IMR-90 (cell line): Measurements from ENCODE around the gene CACNA1F. TPM values are rescaled to one million over a fixed set of nuclear protein-coding genes. Genes with fewer than 3 reads are reported as not detected.

Experiments
- ATAC-seq: fragments of 200-7000 bp; cut with Tn5 transposase; 2 replicates; pipeline ENCODE4 v1.9.1; 2020; ENCODE audit warnings: low read depth, mild to moderate bottlenecking, moderate library complexity
- BruUV-seq: library from RNA; stranded (reverse); fragments of 400-500 nt; replicated peaks from 2 replicates; lab custom pipeline; 2021; lab: Mats Ljungman, UMichigan
- CTCF ChIA-PET: fragments of 300-600 bp; formaldehyde crosslinking; extraction: SDS; loops from one replicate; lab custom pipeline; 2021; ENCODE audit warnings: antibody characterized with exemption; lab: Yijun Ruan, JAX
- POLR2A ChIA-PET: fragments of 300-600 bp; sonication (Branson Sonifier 250); formaldehyde crosslinking; loops from one replicate; lab custom pipeline; 2022; ENCODE audit warnings: antibody characterized with exemption; ENCODE audit not compliant: unreplicated experiment; lab: Charles Lee
- DNase-seq: peaks from one replicate; pipeline ENCODE4 v3.0.0; 2013
- H2AFZ ChIP-seq: replicated peaks from 2 replicates; pipeline ENCODE3; 2013; ENCODE audit warnings: low read length, mild to moderate bottlenecking; ENCODE audit not compliant: poor library complexity
- H2AK5ac ChIP-seq: 2 replicates; pipeline ENCODE4 v1.6.1; 2013; ENCODE audit warnings: low read depth, low read length, inconsistent platforms
- H2AK9ac ChIP-seq: replicated peaks from 2 replicates; pipeline ENCODE3; 2013; ENCODE audit warnings: mild to moderate bottlenecking, low read depth, low read length, moderate library complexity; ENCODE audit not compliant: poor library complexity
- H2BK120ac ChIP-seq: 2 replicates; pipeline ENCODE4 v1.6.1; 2013; ENCODE audit warnings: low read depth, low read length, inconsistent platforms
- H2BK15ac ChIP-seq: 3 replicates; pipeline ENCODE4 v1.6.1; 2013; ENCODE audit warnings: low read depth, low read length, inconsistent platforms
- H2BK20ac ChIP-seq: 2 replicates; pipeline ENCODE4 v1.6.1; 2013; ENCODE audit warnings: low read depth, mild to moderate bottlenecking, inconsistent platforms, low read length, moderate library complexity
- H2BK5ac ChIP-seq: 2 replicates; pipeline ENCODE4 v1.6.1; 2013; ENCODE audit warnings: mild to moderate bottlenecking, low read depth, low read length, inconsistent platforms; ENCODE audit not compliant: poor library complexity, severe bottlenecking
- H3K14ac ChIP-seq: replicated peaks from 2 replicates; pipeline ENCODE4 v1.6.1; 2013; ENCODE audit warnings: low read depth, low read length, inconsistent platforms
- H3K18ac ChIP-seq: 2 replicates; pipeline ENCODE4 v1.6.1; 2013; ENCODE audit warnings: low read depth, low read length, control low read depth
- H3K23ac ChIP-seq: 2 replicates; pipeline ENCODE4 v1.6.1; 2013; ENCODE audit warnings: low read depth, low read length, inconsistent platforms
- H3K27ac ChIP-seq: 2 replicates; pipeline ENCODE4 v1.5.1; 2013; ENCODE audit warnings: mild to moderate bottlenecking, control low read depth, low read length; ENCODE audit not compliant: insufficient read depth
- H3K27me3 ChIP-seq: 2 replicates; pipeline ENCODE4 v1.6.1; 2013; ENCODE audit warnings: low read length; ENCODE audit not compliant: control insufficient read depth, insufficient read depth
- H3K36me3 ChIP-seq: 2 replicates; pipeline ENCODE4 v1.6.1; 2013; ENCODE audit warnings: low read length, mixed read lengths; ENCODE audit not compliant: control insufficient read depth, insufficient read depth
- H3K4ac ChIP-seq: 2 replicates; pipeline ENCODE4 v1.6.1; 2013; ENCODE audit warnings: low read depth, low read length, inconsistent platforms
- H3K4me1 ChIP-seq: 2 replicates; pipeline ENCODE4 v1.6.1; 2013; ENCODE audit warnings: low read length, mixed read lengths; ENCODE audit not compliant: control insufficient read depth, insufficient read depth
- H3K4me2 ChIP-seq: 2 replicates; pipeline ENCODE4 v1.6.1; 2013; ENCODE audit warnings: low read depth, mild to moderate bottlenecking, control low read depth, low read length, moderate library complexity
- H3K4me3 ChIP-seq: 2 replicates; pipeline ENCODE4 v1.5.1; 2013; ENCODE audit warnings: low read depth, mild to moderate bottlenecking, control low read depth, low read length, moderate library complexity; ENCODE audit not compliant: insufficient read depth
- H3K56ac ChIP-seq: 2 replicates; pipeline ENCODE4 v1.6.1; 2013; ENCODE audit warnings: low read length, inconsistent platforms; ENCODE audit not compliant: insufficient read depth; ENCODE audit errors: extremely low read depth
- H3K79me1 ChIP-seq, 2 experiments: 2 replicates each; pipeline ENCODE4 v1.6.1; 2013; ENCODE audit warnings: low read length in 2 of 2, inconsistent platforms in 1 of 2, low read depth in 1 of 2
- H3K9ac ChIP-seq: 2 replicates; pipeline ENCODE4 v1.6.1; 2013; ENCODE audit warnings: low read depth, low read length, control low read depth
- H3K9me1 ChIP-seq: 2 replicates; pipeline ENCODE4 v1.6.1; 2013; ENCODE audit warnings: low read length, inconsistent platforms; ENCODE audit not compliant: insufficient read depth
- H3K9me3 ChIP-seq: 2 replicates; pipeline ENCODE4 v1.6.1; 2013; ENCODE audit warnings: low read length; ENCODE audit not compliant: control insufficient read depth, insufficient read depth
- H4K20me1 ChIP-seq: 2 replicates; pipeline ENCODE4 v1.6.1; 2013; ENCODE audit warnings: low read length, inconsistent platforms; ENCODE audit not compliant: insufficient read depth
- H4K5ac ChIP-seq: 2 replicates; pipeline ENCODE4 v1.6.1; 2013; ENCODE audit warnings: mild to moderate bottlenecking, low read depth, low read length, control low read depth
- H4K8ac ChIP-seq, 2 experiments: 2 replicates each; pipeline ENCODE4 v1.6.1; 2013; ENCODE audit warnings: low read depth in 2 of 2, low read length in 2 of 2, control low read depth in 1 of 2, inconsistent platforms in 1 of 2
- H4K91ac ChIP-seq: 2 replicates; pipeline ENCODE4 v1.6.1; 2013; ENCODE audit warnings: low read depth, low read length, inconsistent platforms; ENCODE audit not compliant: insufficient read depth
- BHLHE40 ChIP-seq: fragments of 150-350 bp; IDR thresholded peaks from 2 replicates; pipeline ENCODE4 v1.6.1; 2016; ENCODE audit warnings: mild to moderate bottlenecking, low read depth, low read length
- CEBPB ChIP-seq: IDR thresholded peaks from 2 replicates; pipeline ENCODE4 v1.6.1; 2012; ENCODE audit warnings: low read depth, low read length, improper control_type of control experiment
- CHD1 ChIP-seq: IDR thresholded peaks from 2 replicates; pipeline ENCODE4 v1.6.1; 2012; ENCODE audit warnings: low read depth, low read length, improper control_type of control experiment
- CTCF ChIP-seq: conservative IDR thresholded peaks from 2 replicates; pipeline ENCODE4 v1.5.1; 2012; ENCODE audit warnings: mild to moderate bottlenecking, low read depth, low read length, improper control_type of control experiment
- FOS ChIP-seq: fragments of 150-350 bp; IDR thresholded peaks from 2 replicates; pipeline ENCODE4 v1.6.1; 2016; ENCODE audit warnings: low read depth, low read length
- MAFK ChIP-seq: IDR thresholded peaks from 2 replicates; pipeline ENCODE4 v1.6.1; 2012; ENCODE audit warnings: low read depth, low read length, improper control_type of control experiment
- MAZ ChIP-seq: IDR thresholded peaks from 2 replicates; pipeline ENCODE4 v1.6.1; 2012; ENCODE audit warnings: low read depth, mild to moderate bottlenecking, low read length, improper control_type of control experiment, moderate library complexity, borderline replicate concordance
- MXI1 ChIP-seq: IDR thresholded peaks from 2 replicates; pipeline ENCODE4 v1.6.1; 2012; ENCODE audit warnings: low read depth, mild to moderate bottlenecking, low read length, moderate library complexity, borderline replicate concordance
- NFE2L2 ChIP-seq: fragments of 150-350 bp; IDR thresholded peaks from 2 replicates; pipeline ENCODE4 v1.6.1; 2016; ENCODE audit warnings: low read depth, mild to moderate bottlenecking, low read length
- POLR2A ChIP-seq: IDR thresholded peaks from 2 replicates; pipeline ENCODE4 v1.6.1; 2012; ENCODE audit warnings: mild to moderate bottlenecking, low read depth, low read length
- RAD21 ChIP-seq: IDR thresholded peaks from 2 replicates; pipeline ENCODE4 v1.6.1; 2012; ENCODE audit warnings: low read length, improper control_type of control experiment
- RCOR1 ChIP-seq: IDR thresholded peaks from 2 replicates; pipeline ENCODE4 v1.6.1; 2012; ENCODE audit warnings: mild to moderate bottlenecking, low read length, improper control_type of control experiment; ENCODE audit not compliant: insufficient replicate concordance
- RFX5 ChIP-seq: IDR thresholded peaks from 2 replicates; pipeline ENCODE4 v1.8.0; 2012; ENCODE audit warnings: low read depth, mild to moderate bottlenecking, low read length, moderate library complexity
- SMC3 ChIP-seq: fragments of 150-350 bp; IDR thresholded peaks from 2 replicates; pipeline ENCODE4 v1.6.1; 2016; ENCODE audit warnings: low read depth, mild to moderate bottlenecking, antibody characterized with exemption, low read length, moderate library complexity
- USF2 ChIP-seq: fragments of 150-350 bp; IDR thresholded peaks from 2 replicates; pipeline ENCODE4 v1.6.1; 2017; ENCODE audit warnings: mild to moderate bottlenecking, antibody characterized with exemption, low read length, low read depth
- WGBS, 2 experiments: methylation state at CpG; one replicate each; pipeline versions ENCODE4 v1.1.5 to v1.1.7; 2013; ENCODE audit warnings: missing lambda C conversion rate in 2 of 2; ENCODE audit not compliant: insufficient read length in 1 of 2; ENCODE audit errors: extremely low coverage in 2 of 2; 5-methylcytosine and 5-hydroxymethylcytosine counted together
- dilution Hi-C: fragments of 300-500 bp; cut with HindIII; formaldehyde crosslinking; loops from one replicate; pipeline ENCODE4 v1.14.3; 2018; ENCODE audit warnings: low sequenced_read_pairs; ENCODE audit not compliant: unreplicated experiment
- in situ Hi-C: fragments of 300-500 bp; cut with MboI; formaldehyde crosslinking; loops from 3 replicates; pipeline ENCODE4 v1.14.3; 2019; ENCODE audit warnings: low sequenced_read_pairs, inconsistent platforms, mixed read lengths
- intact Hi-C: fragments of 100-400 bp; cut with micrococcal nuclease; formaldehyde crosslinking; loops from 2 replicates; pipeline ENCODE4 v1.10.0; 2022
- polyA plus RNA-seq, 3 experiments: library from polyadenylated mRNA; depleted of rRNA; stranded (reverse); fragments of >200 nt; gene quantifications; 2 replicates each; pipeline ENCODE4 v1.2.3, GENCODE V29; 2012; ENCODE audit warnings: low replicate concordance in 1 of 3
- total RNA-seq: library from RNA; depleted of rRNA; stranded (reverse); fragments of >200 nt; gene quantifications from 2 replicates; pipeline ENCODE4 v1.2.3, GENCODE V29; 2012
- TF ChIP-seq, protein P1 (sequence below): fragments of 150-350 bp; IDR thresholded peaks from 2 replicates; pipeline ENCODE4 v1.6.1; 2016; ENCODE audit warnings: low read depth, mild to moderate bottlenecking, low read length, moderate library complexity, borderline replicate concordance

Gene CACNA1F
- total and polyA plus RNA-seq, 2 of the 4 experiments (the other 2 are of a cell fraction), result not detected

DNA sequence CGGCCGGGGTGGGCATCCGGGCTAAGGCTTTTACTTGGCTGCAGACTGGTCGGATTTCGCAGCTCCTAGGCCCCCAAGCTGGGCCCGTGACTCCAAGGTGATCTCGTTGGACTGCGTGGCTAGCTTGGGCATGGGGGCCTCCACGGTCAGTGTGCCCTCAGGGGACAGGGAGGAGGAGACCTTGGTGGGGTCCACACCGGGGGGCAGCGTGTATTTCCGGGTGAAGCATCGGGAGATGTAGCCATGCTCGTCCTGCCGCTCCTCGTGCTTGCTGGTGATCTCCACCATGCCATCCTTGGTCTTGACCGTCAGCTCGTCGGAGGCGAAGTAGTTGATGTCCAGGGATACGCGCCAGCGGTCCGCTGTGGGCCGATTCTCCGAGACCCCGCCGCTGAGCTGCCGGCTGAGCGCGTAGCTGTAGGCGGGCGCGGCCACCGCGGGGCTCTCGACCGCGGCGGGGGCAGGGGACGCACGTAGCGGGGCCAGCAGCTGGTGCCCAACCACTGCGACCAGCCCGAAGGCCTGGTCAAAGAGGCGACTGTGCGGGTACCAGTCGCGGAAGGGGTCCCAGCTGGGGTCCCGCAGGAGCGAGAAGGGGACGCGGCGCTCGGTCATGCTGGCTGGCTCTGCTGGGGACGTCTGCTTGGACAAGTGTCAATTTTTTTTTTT lies 881 bp upstream of the CACNA1F start:
- Histone ChIP-seq H2BK5ac (no peak overlapping the region), H3K9me1 (no peaks in the 10 kb centered on the region), H3K23ac (no peak overlapping the region), H3K27ac (no peak overlapping the region), H2BK120ac (no peak overlapping the region), H3K18ac (no peak overlapping the region), H2BK20ac (no peak overlapping the region), H3K56ac (no peak overlapping the region), H4K8ac (0 out of 4 replicates have a peak overlapping the region, but pooled peaks of 1 of the 2 experiments have one; percentile 25), H3K79me1 (peaks cover 0 to 3% of the 10 kb centered on the region in 2 experiments; a peak in 1 of 4 replicates), H3K9me3 (peaks cover 3% of the 10 kb centered on the region; the same call in 1 of the 2 replicates), H2AK5ac (no peak overlapping the region), H3K4ac (no peak overlapping the region), H3K27me3 (no peaks in the 10 kb centered on the region; the same call in 1 of the 2 replicates), H3K14ac (no peak overlapping the region), H4K20me1 (no peaks in the 10 kb centered on the region), H3K4me2 (no peak overlapping the region; the same call in 1 of the 2 replicates), H2AK9ac (no peak overlapping the region), H2AFZ (peak overlapping the region; percentile 35), H4K5ac (no peak overlapping the region), H4K91ac (no peak overlapping the region), H3K4me3 (no peak overlapping the region), H2BK15ac (no peak overlapping the region), H3K9ac (no peak overlapping the region), H3K4me1 (no peaks in the 10 kb centered on the region), H3K36me3 (no peaks in the 10 kb centered on the region)
- ChIA-PET POLR2A (no interaction called here), CTCF (no interaction called here)
- no peak for DNase-seq
- no peak for ATAC-seq
- in situ Hi-C loops (no loop called here), dilution Hi-C loops (no loop called here), intact Hi-C loops (no loop called here)
- WGBS, 2 experiments, result 55% methylated on average over 15 of the region's 56 CpGs; no CpG with 5 or more reads in 1 of the 2 experiments
- no TSS peak for BruUV-seq
- TF ChIP-seq, protein P1, sequence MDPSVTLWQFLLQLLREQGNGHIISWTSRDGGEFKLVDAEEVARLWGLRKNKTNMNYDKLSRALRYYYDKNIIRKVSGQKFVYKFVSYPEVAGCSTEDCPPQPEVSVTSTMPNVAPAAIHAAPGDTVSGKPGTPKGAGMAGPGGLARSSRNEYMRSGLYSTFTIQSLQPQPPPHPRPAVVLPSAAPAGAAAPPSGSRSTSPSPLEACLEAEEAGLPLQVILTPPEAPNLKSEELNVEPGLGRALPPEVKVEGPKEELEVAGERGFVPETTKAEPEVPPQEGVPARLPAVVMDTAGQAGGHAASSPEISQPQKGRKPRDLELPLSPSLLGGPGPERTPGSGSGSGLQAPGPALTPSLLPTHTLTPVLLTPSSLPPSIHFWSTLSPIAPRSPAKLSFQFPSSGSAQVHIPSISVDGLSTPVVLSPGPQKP, result no peak
- TF ChIP-seq FOS (no peak), BHLHE40 (no peak), MAZ (no peak), RCOR1 (no peak), MAFK (no peak), POLR2A (no peak), CTCF (no peak), MXI1 (no peak), RFX5 (no peak), CEBPB (no peak), USF2 (no peak), SMC3 (no peak), NFE2L2 (no peak), CHD1 (no peak), RAD21 (no peak)
